CD4-positive, alpha-beta T cell treated with Interferon alpha-2 for 1 hour (primary cell): Measurements from ENCODE around the gene MINDY3.
"Not testable (repeated sequence)": the region's sequence is repeated elsewhere in the genome, so short reads cannot be mapped to it uniquely, and the experiment has no call there.

Experiments
- DNase-seq, 2 donors: peaks; one replicate each; pipeline ENCODE4 v3.0.0-alpha.2; 2020 to 2022

The MINDY3 gene

GRCh38 chr10:15774534-15774933, 85.8 kb downstream of the MINDY3 start:
- DNase-seq = not testable (repeated sequence)

GRCh38 chr10:15764892-15765454, 95.3 kb downstream of the MINDY3 start:
- no peak for DNase-seq

- DNase-seq = no peak
Measured at GRCh38 chr10:15763006-15763405, 97.3 kb downstream of the MINDY3 start.

GRCh38 chr10:15762239-15762638, 98.1 kb downstream of the MINDY3 start:
- DNase-seq = not testable (repeated sequence)

- not testable (repeated sequence) for DNase-seq
Measured at GRCh38 chr10:15761224-15761623, 99.1 kb downstream of the MINDY3 start.

GRCh38 chr10:15760681-15761080, 99.6 kb downstream of the MINDY3 start:
- DNase-seq = no peak

- DNase-seq = no peak
Measured at GRCh38 chr10:15759265-15759664, 101.0 kb downstream of the MINDY3 start.

GRCh38 chr10:15758618-15759017, 101.7 kb downstream of the MINDY3 start:
- no peak for DNase-seq

- DNase-seq = no peak
Measured at GRCh38 chr10:15754937-15755336, 105.4 kb downstream of the MINDY3 start.

- DNase-seq = no peak
Measured at GRCh38 chr10:15751046-15751445, 109.3 kb downstream of the MINDY3 start.

GRCh38 chr10:15748126-15748525, 112.2 kb downstream of the MINDY3 start:
- no peak for DNase-seq

- DNase-seq = no peak
Measured at GRCh38 chr10:15747632-15748031, 112.7 kb downstream of the MINDY3 start.

- no peak for DNase-seq
Measured at GRCh38 chr10:15745751-15746150, 114.6 kb downstream of the MINDY3 start.

GRCh38 chr10:15744217-15744865, 116.0 kb downstream of the MINDY3 start:
- DNase-seq = peak in 1 of 2 donors; percentile 28

GRCh38 chr10:15743443-15743842, 116.9 kb downstream of the MINDY3 start:
- no peak for DNase-seq

- DNase-seq = no peak
Measured at GRCh38 chr10:15742836-15743235, 117.5 kb downstream of the MINDY3 start.

GRCh38 chr10:15742102-15742501, 118.2 kb downstream of the MINDY3 start:
- DNase-seq = no peak

- no peak for DNase-seq
Measured at GRCh38 chr10:15741581-15741980, 118.7 kb downstream of the MINDY3 start.

GRCh38 chr10:15740261-15740660, 120.0 kb downstream of the MINDY3 start:
- no peak for DNase-seq

GRCh38 chr10:15739254-15739970, 120.9 kb downstream of the MINDY3 start:
- no peak for DNase-seq

- DNase-seq = no peak
Measured at GRCh38 chr10:15738270-15738925, 121.9 kb downstream of the MINDY3 start.

GRCh38 chr10:15737656-15738055, 122.7 kb downstream of the MINDY3 start:
- DNase-seq = no peak

- DNase-seq = no peak
Measured at GRCh38 chr10:15735763-15736162, 124.5 kb downstream of the MINDY3 start.

- no peak for DNase-seq
Measured at GRCh38 chr10:15730341-15730740, 130.0 kb downstream of the MINDY3 start.
